Smooth muscle cell (in vitro differentiated cells): ENCODE results near the gene CDKAL1. TPM values are rescaled to one million over a fixed set of nuclear protein-coding genes. Genes with fewer than 3 reads are reported as not detected.

Experiments
- DNase-seq: peaks from one replicate; lab custom pipeline; 2025; ENCODE audit not compliant: unreplicated experiment; lab: John Stamatoyannopoulos, UW
- H2AFZ ChIP-seq: fragments of 200-600 bp; sonication (generic); 2 replicates; pipeline ENCODE4 v1.6.0; 2016; ENCODE audit warnings: antibody characterized with exemption, low read depth, mild to moderate bottlenecking
- H3F3A ChIP-seq: fragments of 200-600 bp; sonication (generic); 2 replicates; pipeline ENCODE4 v1.6.0; 2017; ENCODE audit warnings: antibody characterized with exemption, low read depth
- H3K27ac ChIP-seq: fragments of 200-600 bp; sonication (generic); 2 replicates; pipeline ENCODE4 v1.5.1; 2016; ENCODE audit warnings: low read depth, mild to moderate bottlenecking
- H3K27me3 ChIP-seq: fragments of 200-600 bp; sonication (generic); 2 replicates; pipeline ENCODE4 v1.6.1; 2016; ENCODE audit warnings: low read depth, mild to moderate bottlenecking
- H3K36me3 ChIP-seq: fragments of 200-600 bp; sonication (generic); 2 replicates; pipeline ENCODE4 v1.5.1; 2016; ENCODE audit warnings: low read depth
- H3K4me1 ChIP-seq: fragments of 200-600 bp; sonication (generic); 2 replicates; pipeline ENCODE4 v1.5.1; 2016; ENCODE audit warnings: low read depth
- H3K4me2 ChIP-seq: fragments of 200-600 bp; sonication (generic); 2 replicates; pipeline ENCODE4 v1.6.0; 2016; ENCODE audit warnings: mild to moderate bottlenecking
- H3K4me3 ChIP-seq: fragments of 200-600 bp; sonication (generic); 2 replicates; pipeline ENCODE4 v1.5.1; 2016; ENCODE audit warnings: mild to moderate bottlenecking
- H3K79me2 ChIP-seq: fragments of 200-600 bp; sonication (generic); 2 replicates; pipeline ENCODE4 v1.6.0; 2016; ENCODE audit warnings: low read depth, mild to moderate bottlenecking
- H3K9ac ChIP-seq: fragments of 200-600 bp; sonication (generic); 2 replicates; pipeline ENCODE4 v1.6.0; 2016; ENCODE audit warnings: low read depth
- H3K9me3 ChIP-seq: fragments of 200-600 bp; sonication (generic); replicated peaks from 2 replicates; pipeline ENCODE4 v1.5.1; 2016; ENCODE audit warnings: low read depth
- H4K20me1 ChIP-seq: fragments of 200-600 bp; sonication (generic); 2 replicates; pipeline ENCODE4 v1.6.0; 2016; ENCODE audit warnings: low read depth
- WGBS: methylation state at CpG from one replicate; pipeline ENCODE4 v1.1.7; 2016; ENCODE audit warnings: low lambda C conversion rate; 5-methylcytosine and 5-hydroxymethylcytosine counted together
- polyA plus RNA-seq: library from polyadenylated mRNA; unstranded; fragments of >200 nt; fragmentation: Nextera tagmentation; extraction: Ambion mirVana; gene quantifications from 2 replicates; pipeline ENCODE4 v1.2.1, GENCODE V29; 2016
- total RNA-seq: library from RNA; depleted of rRNA; stranded (reverse); fragments of >200 nt; gene quantifications from 2 replicates; pipeline ENCODE4 v1.2.3, GENCODE V29; 2014
- TF ChIP-seq, protein P1 (sequence below): fragments of 200-600 bp; sonication (generic); IDR thresholded peaks from 2 replicates; pipeline ENCODE4 v1.5.1; 2017; ENCODE audit warnings: borderline replicate concordance, mild to moderate bottlenecking, antibody characterized with exemption; ENCODE audit not compliant: insufficient read depth, poor library complexity, severe bottlenecking

Gene CDKAL1
- total and polyA plus RNA-seq, 2 experiments from 2014 or later, result 16.5 to 16.6 TPM

DNA sequence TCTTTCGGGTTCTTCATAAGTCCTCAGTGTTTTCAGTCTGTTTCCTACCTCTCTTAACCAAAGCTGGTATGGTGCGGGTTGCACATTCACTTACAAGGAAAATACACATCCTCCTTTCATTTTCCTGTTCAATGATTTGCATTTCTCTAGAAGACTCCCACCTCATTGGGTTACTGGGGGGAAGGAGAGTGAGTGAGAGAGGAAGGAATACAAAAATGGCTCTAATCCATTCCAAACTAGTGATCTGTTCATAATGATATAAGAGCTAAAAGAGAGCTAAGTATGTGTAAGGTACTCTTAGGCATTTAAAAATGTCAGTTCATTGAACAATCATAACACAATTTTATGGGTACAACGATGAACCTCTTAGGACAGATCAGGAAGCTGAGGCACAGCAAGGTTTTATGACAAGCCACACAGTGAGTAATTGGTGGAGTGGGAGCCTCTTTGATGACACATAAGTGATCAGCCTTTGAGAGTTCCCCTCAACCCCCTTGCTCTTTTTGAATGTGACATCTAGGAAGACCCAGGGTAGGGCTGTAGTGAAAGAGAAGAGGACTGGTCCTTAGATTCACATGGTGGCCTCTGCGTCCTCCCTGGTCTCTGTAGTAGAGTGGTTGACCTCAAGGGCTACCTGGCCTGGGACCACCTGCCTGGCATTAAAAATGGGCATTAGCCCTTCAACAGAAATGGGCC lies 730.9 kb downstream of the CDKAL1 start:
- WGBS, result 85% methylated on average over 4 of the region's 4 CpGs
- peak overlapping the region; percentile 92 for H3K27ac ChIP-seq

DNA sequence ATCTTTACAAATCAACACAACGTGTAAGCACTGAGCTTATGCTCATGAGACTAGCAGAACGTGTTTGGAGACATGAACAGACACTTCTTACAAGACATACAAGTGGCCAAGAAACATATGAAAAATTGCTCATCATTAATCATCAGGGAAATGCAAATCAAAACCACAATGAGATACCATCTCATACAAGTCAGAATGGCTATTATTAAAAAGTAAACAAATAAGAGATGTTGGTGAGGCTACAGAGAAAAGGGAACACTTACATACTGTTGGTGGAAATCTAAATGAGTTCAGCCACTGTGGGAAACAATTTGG lies 731.4 kb downstream of the CDKAL1 start:
- H3K79me2 ChIP-seq, result no peaks in the 10 kb centered on the region
- no peak overlapping the region for H3K9ac ChIP-seq
- no peak overlapping the region for H3K4me2 ChIP-seq
- no peak for DNase-seq
- H3K27ac ChIP-seq, result peak overlapping the region; percentile 92
- H3F3A ChIP-seq, result no peaks in the 10 kb centered on the region
- no peak overlapping the region for H2AFZ ChIP-seq
- peaks cover 13% of the 10 kb centered on the region for H3K4me1 ChIP-seq
- TF ChIP-seq, protein P1, sequence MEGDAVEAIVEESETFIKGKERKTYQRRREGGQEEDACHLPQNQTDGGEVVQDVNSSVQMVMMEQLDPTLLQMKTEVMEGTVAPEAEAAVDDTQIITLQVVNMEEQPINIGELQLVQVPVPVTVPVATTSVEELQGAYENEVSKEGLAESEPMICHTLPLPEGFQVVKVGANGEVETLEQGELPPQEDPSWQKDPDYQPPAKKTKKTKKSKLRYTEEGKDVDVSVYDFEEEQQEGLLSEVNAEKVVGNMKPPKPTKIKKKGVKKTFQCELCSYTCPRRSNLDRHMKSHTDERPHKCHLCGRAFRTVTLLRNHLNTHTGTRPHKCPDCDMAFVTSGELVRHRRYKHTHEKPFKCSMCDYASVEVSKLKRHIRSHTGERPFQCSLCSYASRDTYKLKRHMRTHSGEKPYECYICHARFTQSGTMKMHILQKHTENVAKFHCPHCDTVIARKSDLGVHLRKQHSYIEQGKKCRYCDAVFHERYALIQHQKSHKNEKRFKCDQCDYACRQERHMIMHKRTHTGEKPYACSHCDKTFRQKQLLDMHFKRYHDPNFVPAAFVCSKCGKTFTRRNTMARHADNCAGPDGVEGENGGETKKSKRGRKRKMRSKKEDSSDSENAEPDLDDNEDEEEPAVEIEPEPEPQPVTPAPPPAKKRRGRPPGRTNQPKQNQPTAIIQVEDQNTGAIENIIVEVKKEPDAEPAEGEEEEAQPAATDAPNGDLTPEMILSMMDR, result no peak
- H3K4me3 ChIP-seq, result no peak overlapping the region
- 80% methylated on average over 2 of the region's 2 CpGs for WGBS
- H3K27me3 ChIP-seq, result no peaks in the 10 kb centered on the region
- H3K9me3 ChIP-seq, result no peaks in the 10 kb centered on the region
- H4K20me1 ChIP-seq, result no peaks in the 10 kb centered on the region
- no peaks in the 10 kb centered on the region for H3K36me3 ChIP-seq

More for the DNA sequence above, 730.9 kb downstream of the CDKAL1 start:
- Histone ChIP-seq H2AFZ (peak overlapping the region; percentile 80), H3K4me3 (no peak overlapping the region), H4K20me1 (no peaks in the 10 kb centered on the region), H3K36me3 (no peaks in the 10 kb centered on the region), H3K4me2 (peak overlapping the region; percentile 12), H3K27me3 (no peaks in the 10 kb centered on the region), H3K9ac (peak overlapping the region; percentile 70), H3K79me2 (no peaks in the 10 kb centered on the region), H3F3A (peaks cover 2% of the 10 kb centered on the region), H3K9me3 (no peaks in the 10 kb centered on the region), H3K4me1 (peaks cover 13% of the 10 kb centered on the region)
- DNase-seq, result no peak
- TF ChIP-seq, protein P1, result no peak

DNA sequence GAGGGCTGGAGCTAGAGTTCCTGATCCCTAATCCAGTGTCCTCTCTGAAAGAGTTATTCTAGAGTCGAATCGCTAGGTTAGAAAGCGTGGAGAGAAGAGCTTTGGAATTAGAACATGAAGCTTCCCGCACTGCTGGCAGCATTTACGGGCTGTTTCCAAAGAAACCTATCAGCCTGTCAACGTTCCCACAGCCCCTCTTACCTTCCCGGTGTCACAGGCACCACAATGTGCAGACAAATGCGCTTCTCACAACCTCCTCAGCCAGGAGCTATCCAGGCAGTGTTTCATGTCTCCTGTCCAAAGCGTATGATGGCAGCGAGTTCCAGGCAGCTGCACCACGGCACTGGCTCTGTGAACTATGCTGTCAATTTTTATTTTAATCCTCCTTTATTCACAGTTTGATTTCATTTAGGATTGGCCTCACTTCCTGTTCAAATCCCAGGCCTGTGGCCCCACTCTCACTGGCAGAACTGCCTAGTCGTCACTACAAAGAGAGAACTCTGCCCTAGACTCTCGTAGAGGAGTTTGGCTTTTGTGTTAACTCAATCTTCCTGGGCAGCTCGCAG lies 736.5 kb downstream of the CDKAL1 start:
- peaks cover 3% of the 10 kb centered on the region for H3K36me3 ChIP-seq
- H3K4me1 ChIP-seq, result peaks cover 9% of the 10 kb centered on the region
- H2AFZ ChIP-seq, result no peak overlapping the region
- no peak overlapping the region for H3K27ac ChIP-seq
- 82% methylated on average over 14 of the region's 14 CpGs for WGBS
- TF ChIP-seq, protein P1, result no peak
- no peaks in the 10 kb centered on the region for H3K79me2 ChIP-seq
- no peak overlapping the region for H3K9ac ChIP-seq
- H4K20me1 ChIP-seq, result no peaks in the 10 kb centered on the region
- no peaks in the 10 kb centered on the region for H3F3A ChIP-seq
- peaks cover 4% of the 10 kb centered on the region for H3K9me3 ChIP-seq
- no peak overlapping the region for H3K4me3 ChIP-seq
- no peak for DNase-seq
- no peak overlapping the region for H3K4me2 ChIP-seq
- H3K27me3 ChIP-seq, result no peaks in the 10 kb centered on the region
